ENCODE measurements around the gene LGALSL. TPM values are rescaled to one million over a fixed set of nuclear protein-coding genes. Genes with fewer than 3 reads are reported as not detected.

LGALSL gene
- total RNA-seq, 4 donors from 2014 or later: 16.4 to 56.0 (median 33.5) TPM

GRCh38 chr2:64426183-64426952 lies 27.6 kb upstream of the LGALSL start:
- WGBS, 2 donors: 44 to 55% methylated on average over 5 of the region's 5 CpGs

GRCh38 chr2:64434039-64434657 lies 19.8 kb upstream of the LGALSL start:
- H3K27me3 ChIP-seq: no peaks in the 10 kb centered on the region
- no peak overlapping the region for H3K4me3 ChIP-seq
- H3K27ac ChIP-seq: no peak overlapping the region
- peaks cover 0 to 16% (median 0%) of the 10 kb centered on the region in 3 donors for H3K4me1 ChIP-seq
- 80 to 83% methylated on average over 4 of the region's 4 CpGs for WGBS, 2 donors
- no peak for DNase-seq
- no peak for TF ChIP-seq CTCF (IDR thresholded peaks at IDR 0.05)
- TF ChIP-seq POLR2A (IDR thresholded peaks at IDR 0.05): no peak
- no peaks in the 10 kb centered on the region for H3K36me3 ChIP-seq
- intact Hi-C loops (cut with DNase I): no loop called here
- no peaks in the 10 kb centered on the region for H3K9me3 ChIP-seq

More at GRCh38 chr2:64426183-64426952, 27.6 kb upstream of the LGALSL start:
- no peaks in the 10 kb centered on the region for H3K27me3 ChIP-seq
- no peak overlapping the region for H3K27ac ChIP-seq
- H3K36me3 ChIP-seq: no peaks in the 10 kb centered on the region
- no peaks in the 10 kb centered on the region for H3K9me3 ChIP-seq
- H3K4me3 ChIP-seq: no peak overlapping the region
- intact Hi-C loops (cut with DNase I): no loop called here
- H3K4me1 ChIP-seq: peaks cover 0 to 6% (median 0%) of the 10 kb centered on the region in 3 donors
- no peak for TF ChIP-seq POLR2A (IDR thresholded peaks at IDR 0.05)
- TF ChIP-seq CTCF (IDR thresholded peaks at IDR 0.05): no peak
- no peak for DNase-seq

GRCh38 chr2:64437883-64438282 lies 16.1 kb upstream of the LGALSL start:
- no peaks in the 10 kb centered on the region for H3K27me3 ChIP-seq
- TF ChIP-seq CTCF (IDR thresholded peaks at IDR 0.05): no peak
- TF ChIP-seq POLR2A (IDR thresholded peaks at IDR 0.05): no peak
- H3K4me3 ChIP-seq: no peak overlapping the region
- no peaks in the 10 kb centered on the region for H3K9me3 ChIP-seq
- 85 to 90% methylated on average over 3 of the region's 3 CpGs for WGBS, 2 donors
- H3K27ac ChIP-seq: no peak overlapping the region
- peaks cover 0 to 24% (median 0%) of the 10 kb centered on the region in 3 donors for H3K4me1 ChIP-seq
- intact Hi-C loops (cut with DNase I): no loop called here
- no peaks in the 10 kb centered on the region for H3K36me3 ChIP-seq
- DNase-seq: no peak

- intact Hi-C loops (cut with DNase I): no loop called here
- no peak for TF ChIP-seq POLR2A (IDR thresholded peaks at IDR 0.05)
- no peak for TF ChIP-seq CTCF (IDR thresholded peaks at IDR 0.05)
- no peak for DNase-seq
- Histone ChIP-seq H3K9me3 (no peaks in the 10 kb centered on the region), H3K4me3 (no peak overlapping the region), H3K27ac (no peak overlapping the region), H3K36me3 (no peaks in the 10 kb centered on the region), H3K27me3 (no peaks in the 10 kb centered on the region), H3K4me1 (peaks cover 0 to 24% (median 0%) of the 10 kb centered on the region in 3 donors)
Observed at GRCh38 chr2:64439194-64439593, 14.8 kb upstream of the LGALSL start.

GRCh38 chr2:64440843-64441242 lies 13.1 kb upstream of the LGALSL start:
- Histone ChIP-seq H3K4me3 (no peak overlapping the region), H3K36me3 (no peaks in the 10 kb centered on the region), H3K27ac (no peak overlapping the region), H3K9me3 (no peaks in the 10 kb centered on the region), H3K4me1 (peaks cover 0 to 24% (median 0%) of the 10 kb centered on the region in 3 donors), H3K27me3 (no peaks in the 10 kb centered on the region)
- no peak for DNase-seq
- TF ChIP-seq POLR2A (IDR thresholded peaks at IDR 0.05): no peak
- TF ChIP-seq CTCF (IDR thresholded peaks at IDR 0.05): no peak
- intact Hi-C loops (cut with DNase I): no loop called here
- 71 to 73% methylated on average over 2 of the region's 2 CpGs for WGBS, 2 donors

Data from esophagus squamous epithelium (tissue), 5 donors.